Stimulated activated CD8-positive, alpha-beta memory T cell treated with anti-CD3 and anti-CD28 coated beads, Interleukin-4, amount 100 ng/mL, for 24 hours (primary cell): Measurements from ENCODE around the gene BMP10.
A peak's percentile ranks its signal among the peaks of the same experiment; 100 is the strongest.

Source experiments
- DNase-seq: peaks from one replicate; pipeline ENCODE4 v3.0.0-alpha.2; 2020; ENCODE audit warnings: low read depth

The BMP10 gene

GRCh38 chr2:68850524-68850923, 20.7 kb downstream of the BMP10 start:
- no peak for DNase-seq

- DNase-seq = no peak
These were observed 21.6 kb downstream of the BMP10 start for GRCh38 chr2:68849579-68850030.

GRCh38 chr2:68847751-68848150, 23.4 kb downstream of the BMP10 start:
- DNase-seq = no peak

GRCh38 chr2:68846091-68846490, 25.1 kb downstream of the BMP10 start:
- no peak for DNase-seq

- no peak for DNase-seq
These were observed 26.2 kb downstream of the BMP10 start for GRCh38 chr2:68845043-68845442.

GRCh38 chr2:68839260-68839833, 31.9 kb downstream of the BMP10 start:
- no peak for DNase-seq

GRCh38 chr2:68838641-68839040, 32.6 kb downstream of the BMP10 start:
- DNase-seq = no peak

GRCh38 chr2:68837861-68838341, 33.3 kb downstream of the BMP10 start:
- DNase-seq = no peak

GRCh38 chr2:68837164-68837860, 33.9 kb downstream of the BMP10 start:
- DNase-seq = peak; percentile 49

- DNase-seq = no peak
These were observed 35.6 kb downstream of the BMP10 start for GRCh38 chr2:68835621-68836020.

- DNase-seq = no peak
These were observed 36.3 kb downstream of the BMP10 start for GRCh38 chr2:68834737-68835376.

GRCh38 chr2:68833162-68833561, 38.0 kb downstream of the BMP10 start:
- no peak for DNase-seq

GRCh38 chr2:68832233-68832869, 38.8 kb downstream of the BMP10 start:
- DNase-seq = peak; percentile 42

- no peak for DNase-seq
These were observed 39.4 kb downstream of the BMP10 start for GRCh38 chr2:68831686-68832232.

- DNase-seq = no peak
These were observed 41.4 kb downstream of the BMP10 start for GRCh38 chr2:68829749-68830148.

- DNase-seq = peak; percentile 29
These were observed 42.1 kb downstream of the BMP10 start for GRCh38 chr2:68828887-68829708.

- no peak for DNase-seq
These were observed 43.5 kb downstream of the BMP10 start for GRCh38 chr2:68827666-68828065.

GRCh38 chr2:68825866-68826265, 45.3 kb downstream of the BMP10 start:
- DNase-seq = no peak

- DNase-seq = no peak
These were observed 46.4 kb downstream of the BMP10 start for GRCh38 chr2:68824831-68825230.

GRCh38 chr2:68822207-68822872, 48.9 kb downstream of the BMP10 start:
- no peak for DNase-seq

- no peak for DNase-seq
These were observed 51.6 kb downstream of the BMP10 start for GRCh38 chr2:68819556-68819955.
